ENCODE results near the gene SLC16A12.
"Not testable (repeated sequence)": the region's sequence is repeated elsewhere in the genome, so short reads cannot be mapped to it uniquely, and the experiment has no call there.

SLC16A12 gene

GRCh38 chr10:89414879-89415821 lies 120.2 kb downstream of the SLC16A12 start:
- CTCF ChIA-PET = interaction anchor here (0.6 to 1.5 kb wide), 4 partner anchors 61 to 480 kb away, joined by 3 to 5 read pairs (median 4); no protein-coding TSS in a partner anchor
- no peak for TF ChIP-seq CTCF (conservative IDR thresholded peaks at IDR 0.05; ENCODE audit: low read depth)
- H3K27ac ChIP-seq = peak overlapping the region; percentile 88
- peak; percentile 49 for DNase-seq (ENCODE audit: low spot score)
- POLR2A ChIA-PET (ENCODE audit: low non-redundant PET) = interaction anchor here (0.7 to 1.2 kb wide), 3 partner anchors 17 to 196 kb away, joined by 3 read pairs; partner anchors contain the start of gene LIPA

- POLR2A ChIA-PET (ENCODE audit: low non-redundant PET) = interaction anchor here (0.7 to 1.2 kb wide), 3 partner anchors 16 to 195 kb away, joined by 3 read pairs; partner anchors contain the start of gene LIPA
- TF ChIP-seq CTCF (conservative IDR thresholded peaks at IDR 0.05; ENCODE audit: low read depth) = no peak
- CTCF ChIA-PET = interaction anchor here (0.6 to 1.0 kb wide), 5 partner anchors 98 to 1789 kb away, joined by 3 to 6 read pairs (median 4); no protein-coding TSS in a partner anchor
- peak; percentile 77 for DNase-seq (ENCODE audit: low spot score)
- peak within 1 kb of the TSS; percentile 88 for H3K27ac ChIP-seq
Measured at GRCh38 chr10:89414146-89414878, 121.1 kb downstream of the SLC16A12 start, which contains the start of gene IFIT5. Gene IFIT5 (plus strand): TSS chr10:89414568. CDS start chr10:89414799, 231 bp downstream.

GRCh38 chr10:89413398-89413912 lies 121.9 kb downstream of the SLC16A12 start:
- ChIA-PET POLR2A (ENCODE audit: low non-redundant PET) (no interaction called here), CTCF (interaction anchor here (0.6 to 1.0 kb wide), 3 partner anchors 141 to 384 kb away, joined by 3 to 6 read pairs (median 5); no protein-coding TSS in a partner anchor)
- DNase-seq (ENCODE audit: low spot score) = no peak
- H3K27ac ChIP-seq = no peak overlapping the region
- TF ChIP-seq CTCF (conservative IDR thresholded peaks at IDR 0.05; ENCODE audit: low read depth) = no peak

GRCh38 chr10:89412276-89412675 lies 123.1 kb downstream of the SLC16A12 start:
- H3K27ac ChIP-seq; POLR2A ChIA-PET (ENCODE audit: low non-redundant PET); DNase-seq (ENCODE audit: low spot score): not testable (repeated sequence)
- CTCF ChIA-PET = interaction anchor here (0.6 to 0.7 kb wide), 2 partner anchors 136 to 690 kb away, joined by 3 read pairs; no protein-coding TSS in a partner anchor

- H3K27ac ChIP-seq; DNase-seq (ENCODE audit: low spot score); POLR2A ChIA-PET (ENCODE audit: low non-redundant PET); CTCF ChIA-PET: not testable (repeated sequence)
Measured at GRCh38 chr10:89411135-89411534, 124.3 kb downstream of the SLC16A12 start.

GRCh38 chr10:89410551-89410950 lies 124.8 kb downstream of the SLC16A12 start:
- CTCF ChIA-PET; DNase-seq (ENCODE audit: low spot score); POLR2A ChIA-PET (ENCODE audit: low non-redundant PET); H3K27ac ChIP-seq: not testable (repeated sequence)

- POLR2A ChIA-PET (ENCODE audit: low non-redundant PET) = not testable (repeated sequence)
Measured at GRCh38 chr10:89409282-89409681, 126.1 kb downstream of the SLC16A12 start.

GRCh38 chr10:89407792-89408191 lies 127.6 kb downstream of the SLC16A12 start:
- POLR2A ChIA-PET (ENCODE audit: low non-redundant PET); H3K27ac ChIP-seq; DNase-seq (ENCODE audit: low spot score): not testable (repeated sequence)
- CTCF ChIA-PET = interaction anchor here (0.7 kb wide), 1 partner anchor 27 kb away, joined by 5 read pairs; no protein-coding TSS in a partner anchor

More at GRCh38 chr10:89409282-89409681, 126.1 kb downstream of the SLC16A12 start:
- H3K27ac ChIP-seq; DNase-seq (ENCODE audit: low spot score): not testable (repeated sequence)
- CTCF ChIA-PET = interaction anchor here (0.5 kb wide), 1 partner anchor 319 kb away, joined by 3 read pairs; no protein-coding TSS in a partner anchor

- DNase-seq (ENCODE audit: low spot score); H3K27ac ChIP-seq; POLR2A ChIA-PET (ENCODE audit: low non-redundant PET); CTCF ChIA-PET: not testable (repeated sequence)
Measured at GRCh38 chr10:89406178-89406577, 129.2 kb downstream of the SLC16A12 start.

Data from RWPE1 (cell line).